ENCODE data around the gene B3GNT2. TPM values are rescaled to one million over a fixed set of nuclear protein-coding genes. Genes with fewer than 3 reads are reported as not detected.

Gene B3GNT2
- total and polyA plus RNA-seq, 10 donors = 6.5 to 40.3 (median 25.4) TPM

DNA sequence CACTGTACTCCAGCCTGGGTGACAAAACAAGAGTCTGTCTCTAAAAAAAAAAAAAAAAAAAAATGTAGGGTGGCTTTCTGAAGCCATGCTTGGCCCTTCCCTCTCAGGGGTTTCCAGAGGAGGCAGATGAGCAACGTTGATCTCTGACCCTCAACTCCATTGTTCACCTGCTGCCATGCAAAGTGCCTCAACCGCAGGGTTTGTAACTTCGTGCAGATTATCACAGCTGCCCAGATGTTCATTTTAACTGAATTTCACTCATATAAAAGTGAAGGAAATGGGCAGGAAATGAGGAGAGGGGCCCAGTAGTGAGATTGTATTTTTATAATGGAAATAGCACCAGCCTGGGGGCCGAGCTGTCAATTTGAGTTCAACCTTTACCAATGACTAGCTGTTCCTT is 14.9 kb upstream of the B3GNT2 start:
- Histone ChIP-seq H3K4me3 (no peak overlapping the region), H3K4me1 (no peaks in the 10 kb centered on the region), H3K27me3 (replicated peaks in 1 of 7) (no peaks in the 10 kb centered on the region), H3K27ac (no peak overlapping the region), H3K36me3 (no peaks in the 10 kb centered on the region), H3K9me3 (no peaks in the 10 kb centered on the region)
- TF ChIP-seq POLR2A (IDR thresholded peaks at IDR 0.05) (no peak), POLR2AphosphoS5 (IDR thresholded peaks at IDR 0.05) (no peak)
- TF ChIP-seq, protein P1, sequence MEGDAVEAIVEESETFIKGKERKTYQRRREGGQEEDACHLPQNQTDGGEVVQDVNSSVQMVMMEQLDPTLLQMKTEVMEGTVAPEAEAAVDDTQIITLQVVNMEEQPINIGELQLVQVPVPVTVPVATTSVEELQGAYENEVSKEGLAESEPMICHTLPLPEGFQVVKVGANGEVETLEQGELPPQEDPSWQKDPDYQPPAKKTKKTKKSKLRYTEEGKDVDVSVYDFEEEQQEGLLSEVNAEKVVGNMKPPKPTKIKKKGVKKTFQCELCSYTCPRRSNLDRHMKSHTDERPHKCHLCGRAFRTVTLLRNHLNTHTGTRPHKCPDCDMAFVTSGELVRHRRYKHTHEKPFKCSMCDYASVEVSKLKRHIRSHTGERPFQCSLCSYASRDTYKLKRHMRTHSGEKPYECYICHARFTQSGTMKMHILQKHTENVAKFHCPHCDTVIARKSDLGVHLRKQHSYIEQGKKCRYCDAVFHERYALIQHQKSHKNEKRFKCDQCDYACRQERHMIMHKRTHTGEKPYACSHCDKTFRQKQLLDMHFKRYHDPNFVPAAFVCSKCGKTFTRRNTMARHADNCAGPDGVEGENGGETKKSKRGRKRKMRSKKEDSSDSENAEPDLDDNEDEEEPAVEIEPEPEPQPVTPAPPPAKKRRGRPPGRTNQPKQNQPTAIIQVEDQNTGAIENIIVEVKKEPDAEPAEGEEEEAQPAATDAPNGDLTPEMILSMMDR (IDR thresholded peaks at IDR 0.05 in 8 of 11, conservative IDR thresholded peaks at IDR 0.05 in 3 of 11) = no peak
- WGBS, 5 donors = 24 to 51% (median 33%) methylated on average over 4 of the region's 4 CpGs
- intact Hi-C loops (cut with DNase I; ENCODE audit: low total_unique reads) = no loop called here
- DNase-seq = peak; percentile 9

DNA sequence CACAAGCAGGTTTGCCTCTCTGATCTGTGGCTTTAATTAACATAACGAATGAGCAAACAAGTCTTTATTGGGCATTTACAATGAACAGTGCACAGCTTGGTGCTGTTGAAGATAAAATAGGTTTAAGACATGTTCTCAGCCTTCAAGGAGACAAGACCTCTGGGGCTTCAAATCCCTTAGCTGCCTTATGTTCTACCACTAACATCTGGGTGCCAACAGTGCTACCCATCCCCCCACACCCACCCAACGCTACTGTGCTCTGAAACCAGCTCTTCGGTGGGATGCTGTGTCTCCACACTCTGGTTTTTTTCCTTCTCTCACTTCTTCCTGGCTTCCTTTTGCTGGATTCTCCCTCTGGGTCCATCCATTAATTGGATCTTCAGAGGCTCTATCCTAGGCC is 14.1 kb upstream of the B3GNT2 start:
- WGBS, 5 donors = 50 to 87% (median 67%) methylated on average over 3 of the region's 3 CpGs
- no peak for TF ChIP-seq POLR2AphosphoS5 (IDR thresholded peaks at IDR 0.05)
- TF ChIP-seq POLR2A (IDR thresholded peaks at IDR 0.05) = no peak
- TF ChIP-seq, protein P1 (IDR thresholded peaks at IDR 0.05 in 8 of 11, conservative IDR thresholded peaks at IDR 0.05 in 3 of 11) = no peak
- DNase-seq = peak; percentile 7
- Histone ChIP-seq H3K4me3 (no peak overlapping the region), H3K36me3 (no peaks in the 10 kb centered on the region), H3K9me3 (no peaks in the 10 kb centered on the region), H3K4me1 (peaks cover 0 to 8% (median 0%) of the 10 kb centered on the region in 6 donors), H3K27me3 (replicated peaks in 1 of 7) (no peaks in the 10 kb centered on the region), H3K27ac (no peak overlapping the region)
- intact Hi-C loops (cut with DNase I; ENCODE audit: low total_unique reads) = no loop called here

DNA sequence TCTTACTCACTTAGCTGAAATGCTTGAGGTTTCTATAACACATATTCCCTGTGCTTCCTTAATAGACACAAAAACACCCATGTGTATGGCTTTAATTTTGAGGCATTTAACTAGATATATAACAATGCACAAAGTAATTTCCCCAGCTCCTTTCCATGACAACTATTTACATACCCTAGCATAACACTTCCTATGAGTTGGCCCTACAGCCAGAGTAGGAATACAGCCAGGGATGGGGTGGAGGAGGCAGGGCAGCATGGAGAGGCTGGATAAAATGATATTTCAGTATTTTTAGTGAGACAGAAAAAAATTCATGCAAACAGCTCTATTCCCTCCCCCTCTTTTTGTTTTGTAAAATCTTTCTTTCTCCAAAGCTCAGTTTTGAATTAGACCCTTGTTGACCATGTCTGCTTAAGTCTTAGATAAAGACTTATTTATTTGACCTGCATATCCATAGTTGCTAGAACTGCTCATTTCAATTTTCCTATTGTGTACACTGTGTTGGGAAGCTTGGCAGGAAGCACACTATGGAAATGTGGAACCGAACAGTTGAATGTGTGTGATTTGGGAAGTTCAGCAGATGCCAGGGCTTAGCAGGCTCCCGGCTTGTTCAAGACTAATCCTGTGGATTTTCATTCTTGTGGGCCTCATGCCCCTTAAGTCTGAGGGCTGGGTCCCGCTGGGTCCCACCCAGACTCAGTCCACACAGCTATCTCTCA is 11.2 kb upstream of the B3GNT2 start:
- DNase-seq = no peak
- no peaks in the 10 kb centered on the region for H3K27me3 ChIP-seq (replicated peaks in 1 of 7)
- no peak for TF ChIP-seq POLR2AphosphoS5 (IDR thresholded peaks at IDR 0.05)
- no peak for TF ChIP-seq POLR2A (IDR thresholded peaks at IDR 0.05)
- TF ChIP-seq, protein P1 (IDR thresholded peaks at IDR 0.05 in 8 of 11, conservative IDR thresholded peaks at IDR 0.05 in 3 of 11) = no peak

DNA sequence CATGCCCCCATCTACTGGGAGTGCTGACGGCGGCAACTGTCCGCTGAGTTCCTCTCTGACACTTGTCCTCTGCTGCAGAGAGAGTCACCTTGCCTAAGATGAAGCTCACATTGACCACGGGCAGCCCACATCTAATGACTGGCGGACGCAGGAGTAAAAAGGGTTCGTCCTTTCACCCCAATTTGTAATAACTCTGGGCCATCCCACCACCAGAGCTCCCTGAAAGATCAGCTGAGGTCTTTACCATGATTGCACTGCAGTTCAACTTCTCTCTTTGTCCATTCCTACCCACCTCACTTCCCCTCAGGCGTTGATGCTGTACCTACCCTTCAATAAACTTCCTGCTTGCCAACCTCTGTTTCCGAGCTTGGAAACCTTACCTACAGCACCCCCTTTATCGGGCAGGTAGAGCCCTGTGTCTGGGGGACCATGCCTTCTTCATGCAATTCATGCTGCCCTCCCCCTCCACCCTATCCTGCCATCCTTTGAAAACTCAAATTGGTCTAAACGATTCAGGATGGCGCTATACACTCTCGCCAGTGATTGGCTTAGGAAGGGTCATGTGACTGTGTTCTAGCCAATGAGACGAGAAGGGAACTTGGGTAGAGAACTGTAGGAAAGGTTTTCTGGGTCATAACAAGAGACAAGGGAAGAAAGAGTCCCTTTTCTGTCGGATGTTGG is 10.3 kb upstream of the B3GNT2 start:
- peak overlapping the region in 3 of 8 donors; percentile 6 to 48 (median 33) for H3K27ac ChIP-seq
- no peak overlapping the region for H3K4me3 ChIP-seq
- no peaks in the 10 kb centered on the region for H3K27me3 ChIP-seq (replicated peaks in 1 of 7)
- TF ChIP-seq POLR2A (IDR thresholded peaks at IDR 0.05) = no peak
- TF ChIP-seq, protein P1 (IDR thresholded peaks at IDR 0.05 in 8 of 11, conservative IDR thresholded peaks at IDR 0.05 in 3 of 11) = no peak
- no peak for TF ChIP-seq POLR2AphosphoS5 (IDR thresholded peaks at IDR 0.05)
- DNase-seq = no peak
- WGBS, 5 donors = 83 to 91% (median 88%) methylated on average over 15 of the region's 15 CpGs
- H3K36me3 ChIP-seq = no peaks in the 10 kb centered on the region
- intact Hi-C loops (cut with DNase I; ENCODE audit: low total_unique reads) = no loop called here
- H3K4me1 ChIP-seq = peaks cover 0 to 10% (median 0%) of the 10 kb centered on the region in 6 donors
- no peaks in the 10 kb centered on the region for H3K9me3 ChIP-seq

More for the DNA sequence above, 11.2 kb upstream of the B3GNT2 start:
- Histone ChIP-seq H3K36me3 (no peaks in the 10 kb centered on the region), H3K4me3 (no peak overlapping the region), H3K9me3 (no peaks in the 10 kb centered on the region), H3K4me1 (peaks cover 0 to 10% (median 0%) of the 10 kb centered on the region in 6 donors), H3K27ac (no peak overlapping the region)
- 65 to 92% (median 84%) methylated on average over 3 of the region's 3 CpGs for WGBS, 5 donors
- intact Hi-C loops (cut with DNase I; ENCODE audit: low total_unique reads) = no loop called here

All from spleen (tissue), 11 donors.